ENCODE results near the gene GANAB.

DNA sequence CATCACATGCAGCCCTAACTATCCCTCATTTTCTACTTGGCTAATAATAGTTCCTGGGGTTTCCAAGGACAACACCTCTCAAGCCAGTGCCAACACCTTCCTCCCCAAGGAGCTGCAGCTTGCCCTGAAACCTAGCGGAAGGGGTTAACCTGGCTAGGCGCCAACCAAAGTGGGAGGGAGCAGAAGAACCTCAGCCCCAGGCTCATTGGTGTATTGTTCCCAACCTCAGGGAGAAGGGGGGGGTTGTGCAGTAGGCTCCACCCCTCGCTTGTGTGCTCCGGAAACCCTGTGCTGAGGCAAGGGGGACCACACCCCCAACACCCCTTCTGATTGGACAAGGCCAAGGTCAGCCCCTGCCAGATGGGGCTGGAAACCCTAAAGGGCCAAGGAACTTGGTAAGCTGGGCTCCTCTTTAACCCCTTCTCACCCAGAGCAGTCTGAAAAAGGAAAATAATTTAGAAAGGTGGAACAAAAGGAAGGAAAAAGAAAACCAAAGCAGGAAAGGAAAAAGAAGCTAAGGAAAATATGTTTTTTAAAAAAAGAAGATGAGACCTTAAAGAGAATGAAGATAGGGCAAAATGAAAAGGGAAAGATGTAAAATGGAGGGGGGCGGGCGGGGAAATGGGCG is 47.2 kb downstream of the GANAB start:
- TF ChIP-seq, protein P1, sequence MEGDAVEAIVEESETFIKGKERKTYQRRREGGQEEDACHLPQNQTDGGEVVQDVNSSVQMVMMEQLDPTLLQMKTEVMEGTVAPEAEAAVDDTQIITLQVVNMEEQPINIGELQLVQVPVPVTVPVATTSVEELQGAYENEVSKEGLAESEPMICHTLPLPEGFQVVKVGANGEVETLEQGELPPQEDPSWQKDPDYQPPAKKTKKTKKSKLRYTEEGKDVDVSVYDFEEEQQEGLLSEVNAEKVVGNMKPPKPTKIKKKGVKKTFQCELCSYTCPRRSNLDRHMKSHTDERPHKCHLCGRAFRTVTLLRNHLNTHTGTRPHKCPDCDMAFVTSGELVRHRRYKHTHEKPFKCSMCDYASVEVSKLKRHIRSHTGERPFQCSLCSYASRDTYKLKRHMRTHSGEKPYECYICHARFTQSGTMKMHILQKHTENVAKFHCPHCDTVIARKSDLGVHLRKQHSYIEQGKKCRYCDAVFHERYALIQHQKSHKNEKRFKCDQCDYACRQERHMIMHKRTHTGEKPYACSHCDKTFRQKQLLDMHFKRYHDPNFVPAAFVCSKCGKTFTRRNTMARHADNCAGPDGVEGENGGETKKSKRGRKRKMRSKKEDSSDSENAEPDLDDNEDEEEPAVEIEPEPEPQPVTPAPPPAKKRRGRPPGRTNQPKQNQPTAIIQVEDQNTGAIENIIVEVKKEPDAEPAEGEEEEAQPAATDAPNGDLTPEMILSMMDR (conservative IDR thresholded peaks at IDR 0.05 in 1 of 2, IDR thresholded peaks at IDR 0.05 in 1 of 2; ENCODE audit: low read depth in 1 of 2, low read length in 2 of 2), result no peak
- TF ChIP-seq EZH2 (IDR thresholded peaks at IDR 0.05; ENCODE audit: low read length, missing control alignments), result no peak

All from fibroblast of lung (primary cell).